Measurements from ENCODE around the gene DPF3.

Gene DPF3

DNA sequence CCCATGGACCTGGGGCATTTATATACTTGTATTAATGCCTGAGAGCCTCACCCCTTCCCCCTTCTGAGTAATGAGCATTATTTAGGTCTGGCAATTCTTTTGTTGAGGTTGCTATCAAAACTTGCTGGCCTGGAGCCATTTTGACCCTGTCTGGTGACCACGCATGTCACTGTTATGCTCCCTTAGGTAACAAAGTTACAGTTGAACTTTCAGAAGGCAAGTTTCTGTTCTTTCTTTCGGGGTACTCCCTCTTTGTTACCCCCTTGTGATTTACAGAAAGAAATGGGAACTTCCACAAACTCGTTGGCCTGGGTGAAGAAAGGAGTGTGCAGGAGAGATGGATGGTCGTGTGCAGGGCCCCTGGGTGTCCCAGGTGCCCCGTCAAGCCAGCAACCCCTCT is 305.4 kb downstream of the DPF3 start:
- DNase-seq = no peak

- DNase-seq = no peak
These were observed 310.3 kb downstream of the DPF3 start for GRCh38 chr14:72583316-72584272.

DNA sequence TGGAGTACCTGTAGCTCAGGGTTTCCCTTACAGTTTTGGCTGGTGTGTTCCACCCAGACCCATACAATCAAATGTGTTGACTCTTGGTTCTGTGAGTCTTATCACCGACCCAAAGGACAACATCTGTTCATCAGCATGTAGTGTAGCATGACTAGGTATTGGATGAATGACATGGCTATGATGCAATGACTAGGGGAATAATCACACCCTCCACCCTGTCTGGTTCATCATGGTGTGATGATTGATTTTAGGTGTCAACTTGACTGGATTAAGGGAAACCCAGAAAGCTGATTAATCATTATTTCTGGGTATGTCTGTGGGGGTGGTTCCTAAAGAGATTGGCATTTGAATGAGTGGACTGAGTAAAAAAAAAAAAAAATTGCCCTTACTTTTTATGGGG is 311.3 kb downstream of the DPF3 start:
- no peak for DNase-seq

DNA sequence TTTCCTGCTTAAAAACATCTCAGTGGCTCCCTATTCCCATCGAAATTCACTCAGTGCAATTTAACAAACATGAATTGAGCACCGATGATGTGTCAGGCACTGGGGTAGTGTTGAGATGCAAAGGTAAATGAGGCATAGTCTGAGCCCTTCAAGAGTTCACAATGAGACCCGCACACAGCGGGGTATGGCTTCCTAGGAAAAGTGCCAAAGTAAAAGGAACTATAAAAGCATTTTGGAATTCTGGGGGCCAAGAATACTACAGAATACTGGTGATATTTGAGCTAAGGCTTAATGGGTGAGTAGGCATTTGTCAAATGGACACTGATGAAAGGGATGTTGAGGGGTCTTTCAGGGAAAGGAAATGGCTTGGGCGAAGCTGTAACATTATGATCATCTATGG is 315.4 kb downstream of the DPF3 start:
- DNase-seq = no peak

- DNase-seq = no peak
These were observed 316.4 kb downstream of the DPF3 start for GRCh38 chr14:72577521-72577920.

GRCh38 chr14:72576258-72576657 is 317.6 kb downstream of the DPF3 start:
- DNase-seq = no peak

- DNase-seq = no peak
These were observed 319.2 kb downstream of the DPF3 start for GRCh38 chr14:72574715-72575114.

- DNase-seq = no peak
These were observed 320.0 kb downstream of the DPF3 start for GRCh38 chr14:72573725-72574417.
